ENCODE measurements around the gene SYCE3. TPM values are rescaled to one million over a fixed set of nuclear protein-coding genes. Genes with fewer than 3 reads are reported as not detected.

The SYCE3 gene
- total RNA-seq, 1 experiment from 2014 or later, result 1.3 TPM

DNA sequence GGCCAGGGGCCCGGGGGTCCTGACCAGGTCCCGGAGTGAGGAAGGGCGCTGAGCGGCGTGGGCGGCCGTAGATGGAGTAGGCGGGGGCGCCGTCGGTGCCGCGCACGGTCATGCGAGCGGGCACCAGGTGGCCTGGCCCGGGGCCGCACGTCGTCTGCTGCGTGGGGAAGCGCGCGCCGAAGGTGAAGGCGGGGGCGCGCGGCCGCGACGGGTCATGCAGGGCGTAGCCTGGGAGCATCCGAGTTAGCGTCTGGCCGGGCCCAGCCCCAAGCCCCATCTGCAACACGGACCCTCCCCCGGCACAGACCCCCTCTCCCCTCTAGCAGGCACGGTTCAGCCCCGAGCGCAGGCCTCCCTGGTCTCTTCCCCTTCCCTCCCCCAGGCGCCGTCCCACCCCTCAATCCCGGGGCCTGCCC is 31.2 kb downstream of the SYCE3 start:
- no peaks in the 10 kb centered on the region for H3K9me2 ChIP-seq (replicated peaks; ENCODE audit: low read length)
- H3K4me1 ChIP-seq (ENCODE audit: insufficient read depth, low read length), result peaks cover 10% of the 10 kb centered on the region; the same call in 1 of the 2 replicates
- 0 out of 2 replicates have a peak, but pooled peaks cover 3% of the 10 kb centered on the region for H3K79me2 ChIP-seq (ENCODE audit: low read length)
- ATAC-seq (peak; percentile 31), DNase-seq (peak; percentile 40)
- H4K20me1 ChIP-seq (ENCODE audit: low read length), result no peaks in the 10 kb centered on the region
- intact Hi-C loops (cut with micrococcal nuclease), result no loop called here
- H3K36me3 ChIP-seq (ENCODE audit: low read depth, low read length), result no peaks in the 10 kb centered on the region
- H3K4me3 ChIP-seq (ENCODE audit: low read length), result peak overlapping the region; percentile 78
- no peaks in the 10 kb centered on the region for H3F3A ChIP-seq (ENCODE audit: low read length, unreplicated experiment)
- no TSS peak for BruUV-seq (replicated peaks)
- H3K27me3 ChIP-seq (ENCODE audit: low read length), result no peaks in the 10 kb centered on the region
- TF ChIP-seq EZH2phosphoT487 (IDR thresholded peaks at IDR 0.05; ENCODE audit: borderline replicate concordance, low read length), result no peak
- no peak for TF ChIP-seq EZH2 (IDR thresholded peaks at IDR 0.05; ENCODE audit: low read length, unreplicated experiment)
- TF ChIP-seq, protein P1, sequence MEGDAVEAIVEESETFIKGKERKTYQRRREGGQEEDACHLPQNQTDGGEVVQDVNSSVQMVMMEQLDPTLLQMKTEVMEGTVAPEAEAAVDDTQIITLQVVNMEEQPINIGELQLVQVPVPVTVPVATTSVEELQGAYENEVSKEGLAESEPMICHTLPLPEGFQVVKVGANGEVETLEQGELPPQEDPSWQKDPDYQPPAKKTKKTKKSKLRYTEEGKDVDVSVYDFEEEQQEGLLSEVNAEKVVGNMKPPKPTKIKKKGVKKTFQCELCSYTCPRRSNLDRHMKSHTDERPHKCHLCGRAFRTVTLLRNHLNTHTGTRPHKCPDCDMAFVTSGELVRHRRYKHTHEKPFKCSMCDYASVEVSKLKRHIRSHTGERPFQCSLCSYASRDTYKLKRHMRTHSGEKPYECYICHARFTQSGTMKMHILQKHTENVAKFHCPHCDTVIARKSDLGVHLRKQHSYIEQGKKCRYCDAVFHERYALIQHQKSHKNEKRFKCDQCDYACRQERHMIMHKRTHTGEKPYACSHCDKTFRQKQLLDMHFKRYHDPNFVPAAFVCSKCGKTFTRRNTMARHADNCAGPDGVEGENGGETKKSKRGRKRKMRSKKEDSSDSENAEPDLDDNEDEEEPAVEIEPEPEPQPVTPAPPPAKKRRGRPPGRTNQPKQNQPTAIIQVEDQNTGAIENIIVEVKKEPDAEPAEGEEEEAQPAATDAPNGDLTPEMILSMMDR (conservative IDR thresholded peaks at IDR 0.05; ENCODE audit: low read depth, low read length), result no peak
- CTCF ChIA-PET, result no interaction called here
- POLR2A ChIA-PET (ENCODE audit: unreplicated experiment), result no interaction called here
- no peaks in the 10 kb centered on the region for H3K9me3 ChIP-seq (ENCODE audit: low read length)
- peak overlapping the region; percentile 81 for H2AFZ ChIP-seq (ENCODE audit: low read length)
- peak overlapping the region; percentile 90 for H3K9ac ChIP-seq (ENCODE audit: low read length)
- H3K4me2 ChIP-seq (ENCODE audit: low read length), result peak overlapping the region; percentile 100
- peak overlapping the region; percentile 75 for H3K27ac ChIP-seq (ENCODE audit: low read length)

DNA sequence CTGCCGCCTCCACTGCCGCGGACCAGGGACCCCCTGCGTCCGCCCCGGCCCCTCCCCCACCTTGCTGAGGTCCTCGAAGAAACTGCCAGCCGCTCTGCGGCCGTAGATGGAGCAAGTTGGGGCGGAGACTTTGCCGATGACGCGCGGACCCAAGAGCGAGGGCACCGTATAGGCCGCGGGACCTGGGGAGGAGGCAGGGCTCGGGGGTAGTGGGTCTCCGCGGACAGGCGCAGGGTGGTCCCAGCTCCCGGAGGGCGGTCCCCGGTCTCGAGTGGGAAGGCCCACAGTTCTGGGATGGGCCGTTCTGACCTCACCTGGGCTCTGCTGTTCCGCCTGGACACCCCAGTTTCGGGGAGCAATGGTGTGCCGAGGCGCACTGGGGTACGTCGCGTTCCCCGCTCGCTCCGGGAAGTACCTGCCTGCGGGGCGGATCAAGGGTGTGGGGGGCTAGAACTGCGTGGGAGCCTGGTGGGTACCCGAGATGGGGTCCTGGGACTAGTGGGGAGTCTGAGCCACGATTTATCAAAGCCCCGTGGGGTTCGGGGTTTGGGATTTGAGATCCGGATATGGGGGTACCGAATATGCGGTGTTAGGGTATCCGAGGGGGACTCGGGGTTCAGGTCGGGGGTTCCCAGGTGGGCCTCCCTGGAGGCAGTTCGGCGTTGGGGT is 31.7 kb downstream of the SYCE3 start:
- Histone ChIP-seq H3K9me2 (replicated peaks; ENCODE audit: low read length) (no peaks in the 10 kb centered on the region), H3K27ac (ENCODE audit: low read length) (peak overlapping the region; percentile 75), H3K9ac (ENCODE audit: low read length) (peak overlapping the region; percentile 90), H3K9me3 (ENCODE audit: low read length) (no peaks in the 10 kb centered on the region), H3K4me2 (ENCODE audit: low read length) (peak overlapping the region; percentile 100), H3K4me1 (ENCODE audit: insufficient read depth, low read length) (peaks cover 10% of the 10 kb centered on the region; the same call in 1 of the 2 replicates), H3F3A (ENCODE audit: low read length, unreplicated experiment) (no peaks in the 10 kb centered on the region), H4K20me1 (ENCODE audit: low read length) (no peaks in the 10 kb centered on the region), H2AFZ (ENCODE audit: low read length) (peak overlapping the region; percentile 81), H3K27me3 (ENCODE audit: low read length) (no peaks in the 10 kb centered on the region), H3K79me2 (ENCODE audit: low read length) (0 out of 2 replicates have a peak, but pooled peaks cover 4% of the 10 kb centered on the region), H3K4me3 (ENCODE audit: low read length) (peak overlapping the region; percentile 78), H3K36me3 (ENCODE audit: low read depth, low read length) (no peaks in the 10 kb centered on the region)
- intact Hi-C loops (cut with micrococcal nuclease), result no loop called here
- DNase-seq (peak; percentile 74), ATAC-seq (peak; percentile 44)
- TSS peak; percentile 1 for BruUV-seq (replicated peaks)
- ChIA-PET CTCF (no interaction called here), POLR2A (ENCODE audit: unreplicated experiment) (no interaction called here)
- TF ChIP-seq EZH2phosphoT487 (IDR thresholded peaks at IDR 0.05; ENCODE audit: borderline replicate concordance, low read length) (no peak), EZH2 (IDR thresholded peaks at IDR 0.05; ENCODE audit: low read length, unreplicated experiment) (no peak)
- TF ChIP-seq, protein P1 (conservative IDR thresholded peaks at IDR 0.05; ENCODE audit: low read depth, low read length), result no peak

DNA sequence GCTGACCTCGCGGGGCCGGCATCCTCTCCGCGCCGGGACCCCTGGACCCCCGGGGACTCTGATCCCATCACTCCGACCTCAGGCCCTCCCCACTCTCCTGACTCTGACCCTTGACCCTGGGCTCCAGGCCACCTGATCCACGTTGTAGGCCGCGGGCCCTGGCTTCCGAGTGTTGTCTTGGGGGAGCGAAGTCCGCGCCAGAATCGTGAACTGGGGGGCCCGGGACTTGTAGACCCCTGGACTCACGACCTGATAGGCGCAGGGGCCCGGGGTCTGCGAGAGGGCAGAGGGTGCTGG is 32.2 kb downstream of the SYCE3 start:
- DNase-seq (no peak), ATAC-seq (no peak)
- Histone ChIP-seq H3K4me2 (ENCODE audit: low read length) (peak overlapping the region; percentile 100), H3K9me2 (replicated peaks; ENCODE audit: low read length) (no peaks in the 10 kb centered on the region), H2AFZ (ENCODE audit: low read length) (peak overlapping the region; percentile 81), H3K9me3 (ENCODE audit: low read length) (no peaks in the 10 kb centered on the region), H3K27me3 (ENCODE audit: low read length) (no peaks in the 10 kb centered on the region), H4K20me1 (ENCODE audit: low read length) (no peaks in the 10 kb centered on the region), H3K27ac (ENCODE audit: low read length) (peak overlapping the region; percentile 75), H3F3A (ENCODE audit: low read length, unreplicated experiment) (no peaks in the 10 kb centered on the region), H3K9ac (ENCODE audit: low read length) (peak overlapping the region; percentile 90), H3K4me3 (ENCODE audit: low read length) (peak overlapping the region; percentile 78), H3K4me1 (ENCODE audit: insufficient read depth, low read length) (peaks cover 10% of the 10 kb centered on the region; the same call in 1 of the 2 replicates), H3K36me3 (ENCODE audit: low read depth, low read length) (no peaks in the 10 kb centered on the region), H3K79me2 (ENCODE audit: low read length) (0 out of 2 replicates have a peak, but pooled peaks cover 4% of the 10 kb centered on the region)
- BruUV-seq (replicated peaks), result no TSS peak
- CTCF ChIA-PET, result no interaction called here
- TF ChIP-seq EZH2 (IDR thresholded peaks at IDR 0.05; ENCODE audit: low read length, unreplicated experiment) (no peak), EZH2phosphoT487 (IDR thresholded peaks at IDR 0.05; ENCODE audit: borderline replicate concordance, low read length) (no peak)
- TF ChIP-seq, protein P1 (conservative IDR thresholded peaks at IDR 0.05; ENCODE audit: low read depth, low read length), result no peak
- POLR2A ChIA-PET (ENCODE audit: unreplicated experiment), result no interaction called here
- intact Hi-C loops (cut with micrococcal nuclease), result no loop called here
